Nucleus accumbens (tissue), 56 donors: ENCODE results near the gene NCKAP5.

Source experiments
- DNase-seq, 56 donors: peaks; one replicate each; lab custom pipeline; 2025; lab: John Stamatoyannopoulos, UW

NCKAP5 gene

DNA sequence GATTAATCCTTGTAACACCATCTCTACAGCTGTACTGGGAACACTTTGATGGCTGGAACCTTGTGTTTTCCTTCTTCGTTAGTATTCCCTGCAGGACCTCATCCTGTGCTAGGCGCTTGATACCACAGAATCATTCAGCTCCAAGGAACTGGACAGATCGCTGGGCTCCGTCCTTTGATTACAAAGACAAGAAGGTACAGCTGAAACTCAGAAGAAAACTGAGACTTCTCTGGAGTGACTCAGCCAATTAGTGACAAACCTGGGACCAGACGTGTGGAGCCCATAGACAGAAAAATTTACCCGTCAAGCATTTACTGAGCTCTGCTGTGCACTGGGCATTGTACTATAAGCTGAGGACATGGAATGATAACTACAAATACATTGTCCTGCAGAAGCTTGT, 67.3 kb downstream of the NCKAP5 start:
- DNase-seq, result no peak

DNA sequence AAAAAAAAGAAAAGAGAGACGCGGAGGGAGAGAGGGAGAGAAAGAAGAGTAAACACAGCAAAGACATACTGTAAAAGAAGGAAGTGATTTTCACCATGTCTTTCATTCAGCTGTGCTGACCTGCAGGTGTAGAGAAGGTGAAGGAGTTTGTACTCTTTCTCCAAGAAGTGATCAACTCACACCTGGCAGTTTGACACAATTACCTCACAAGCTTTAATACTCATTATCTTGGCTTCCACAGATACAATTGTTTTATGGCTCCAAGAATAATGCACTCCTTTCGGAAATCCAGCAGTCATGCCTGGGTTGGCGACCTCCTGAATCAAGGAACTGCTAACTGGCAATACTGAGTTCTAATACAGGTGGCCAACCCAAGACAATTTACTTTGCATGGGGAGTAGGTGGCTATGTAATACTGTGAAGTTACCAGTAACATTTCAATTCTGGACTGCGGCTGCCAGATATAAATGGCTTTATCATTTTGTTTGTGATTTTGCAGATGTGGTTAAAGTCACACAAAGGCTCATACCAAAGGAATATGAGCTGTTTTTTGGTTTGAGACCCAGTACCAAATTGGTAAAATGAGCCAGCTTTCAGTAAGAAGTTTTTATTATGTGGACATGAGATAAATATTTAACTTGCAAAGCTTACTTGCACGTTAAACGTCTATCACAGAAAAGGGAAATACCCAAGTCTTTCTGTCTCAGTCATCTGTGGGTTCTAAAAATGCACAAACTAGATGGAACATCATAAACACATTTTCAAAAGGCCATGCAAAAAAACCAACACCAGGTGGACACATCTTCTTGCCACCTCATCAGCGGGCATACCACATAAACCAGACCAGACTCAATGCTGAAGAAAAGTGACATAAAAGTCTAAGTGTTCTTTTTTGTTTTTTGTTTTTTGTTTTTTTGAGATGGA, 69.3 kb downstream of the NCKAP5 start:
- no peak for DNase-seq

DNA sequence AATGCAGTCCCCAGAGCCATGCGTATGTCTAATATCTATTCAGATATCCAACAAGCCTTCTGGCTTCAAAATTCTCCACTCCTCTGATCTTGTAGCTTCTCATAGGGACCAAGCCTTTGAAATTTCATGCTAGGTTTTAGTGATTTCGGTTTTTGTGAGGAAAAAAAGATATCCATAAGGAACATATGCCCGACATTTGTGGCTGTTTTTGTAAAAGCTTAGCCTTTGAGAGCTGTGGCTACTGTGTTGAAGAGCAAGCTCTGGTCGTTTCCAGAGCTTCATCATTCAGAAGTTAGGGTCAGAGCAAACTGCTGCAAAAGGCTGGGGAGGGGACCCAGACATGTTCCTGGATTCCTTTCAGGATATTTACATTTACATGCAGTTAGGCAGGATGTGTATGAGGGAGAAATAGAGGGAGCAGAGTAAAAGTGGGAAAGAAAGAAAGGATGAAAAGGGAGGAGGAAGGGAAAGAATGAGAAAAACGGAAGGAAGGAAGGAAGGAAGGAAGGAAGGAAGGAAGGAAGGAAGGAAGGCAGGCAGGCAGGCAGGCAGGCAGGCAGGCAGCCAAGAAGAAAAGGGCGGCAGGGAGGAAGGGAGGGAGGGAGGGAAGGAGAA, 70.2 kb downstream of the NCKAP5 start:
- no peak for DNase-seq

GRCh38 chr2:133497270-133497893, 70.9 kb downstream of the NCKAP5 start:
- DNase-seq, result peak in 4 of 56 donors; percentile 1 to 43 (median 20)

- no peak for DNase-seq
These were observed 71.6 kb downstream of the NCKAP5 start for GRCh38 chr2:133496501-133497269.

DNA sequence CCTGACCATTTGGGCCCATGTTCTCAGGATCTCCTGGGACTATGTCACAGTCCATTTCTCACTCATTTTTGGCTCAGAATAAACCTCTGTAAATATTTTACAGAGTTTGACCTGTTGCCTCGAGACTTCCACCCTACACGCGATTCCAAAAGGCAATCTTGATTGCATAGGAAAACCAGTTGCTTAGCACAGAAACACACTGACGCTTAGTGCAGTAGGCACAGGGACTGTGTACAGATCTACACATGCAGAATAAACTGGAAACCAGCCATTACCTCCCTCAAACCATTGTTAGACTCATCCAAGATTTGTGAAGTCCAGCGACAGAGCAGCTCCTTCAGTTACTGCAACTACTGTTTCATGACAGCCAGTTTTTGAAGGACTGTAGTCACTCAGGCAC, 73.0 kb downstream of the NCKAP5 start:
- no peak for DNase-seq

GRCh38 chr2:133492719-133493380, 75.4 kb downstream of the NCKAP5 start:
- no peak for DNase-seq

GRCh38 chr2:133490411-133490980, 77.8 kb downstream of the NCKAP5 start:
- DNase-seq, result no peak

GRCh38 chr2:133489641-133490410, 78.4 kb downstream of the NCKAP5 start:
- peak in 2 of 56 donors; percentile 5 to 17 for DNase-seq

DNA sequence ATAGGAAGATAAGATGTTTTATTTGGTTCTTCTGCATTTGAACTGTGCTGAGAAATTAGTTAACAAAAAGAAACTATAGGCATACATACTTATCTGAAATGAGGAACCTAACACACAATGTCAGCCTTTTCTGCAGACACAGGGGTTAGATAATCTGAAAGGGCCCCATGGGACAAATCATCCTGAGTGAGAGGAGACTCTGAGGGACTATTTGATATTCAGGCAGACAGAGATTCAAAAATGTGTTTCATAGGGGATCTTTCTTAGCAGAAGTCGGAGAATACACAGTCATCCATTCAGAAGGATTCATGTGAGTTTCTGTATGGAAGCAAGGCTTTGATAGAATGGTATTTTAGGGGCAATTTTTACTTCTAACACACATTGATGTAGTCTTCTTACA, 79.1 kb downstream of the NCKAP5 start:
- DNase-seq, result no peak

DNA sequence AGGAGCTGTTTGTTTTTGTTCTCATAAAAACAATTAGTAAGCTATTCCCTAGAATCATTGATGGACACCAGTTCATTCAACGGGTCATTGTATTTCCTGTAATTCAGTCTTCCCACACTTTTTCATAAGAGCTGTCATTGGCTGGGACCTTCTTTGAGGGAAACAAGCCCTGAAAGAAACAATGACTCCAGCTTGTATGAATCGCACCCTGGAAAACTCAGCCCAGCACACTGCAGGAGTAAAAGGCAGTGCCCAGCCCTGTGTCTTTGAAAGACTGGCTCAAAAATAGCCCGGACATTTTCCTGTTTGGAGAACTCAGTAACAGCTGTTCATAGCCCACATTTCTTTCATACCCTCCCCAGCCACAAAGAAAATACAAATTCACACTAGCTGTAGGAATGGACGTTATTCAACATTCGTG, 81.5 kb downstream of the NCKAP5 start:
- peak in 28 of 56 donors; percentile 4 to 68 (median 16) for DNase-seq

DNA sequence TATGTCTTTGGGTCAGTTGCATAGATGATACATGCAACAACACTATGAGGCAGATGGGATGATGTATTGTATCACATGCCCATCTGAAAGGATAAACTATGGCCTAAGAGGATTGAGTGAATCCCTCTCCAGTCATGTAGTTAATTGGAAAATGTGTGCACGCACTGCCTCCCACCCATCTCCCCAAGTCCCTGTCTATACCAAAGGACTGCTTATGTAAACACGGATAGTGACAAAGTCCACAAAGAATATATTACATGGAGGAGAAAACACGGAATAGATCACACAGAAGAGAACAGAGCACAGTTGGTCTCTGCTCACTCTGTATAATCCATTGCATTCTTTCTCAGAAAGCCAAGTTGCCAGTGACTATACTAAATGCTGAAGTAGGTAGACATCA, 82.4 kb downstream of the NCKAP5 start:
- no peak for DNase-seq

DNA sequence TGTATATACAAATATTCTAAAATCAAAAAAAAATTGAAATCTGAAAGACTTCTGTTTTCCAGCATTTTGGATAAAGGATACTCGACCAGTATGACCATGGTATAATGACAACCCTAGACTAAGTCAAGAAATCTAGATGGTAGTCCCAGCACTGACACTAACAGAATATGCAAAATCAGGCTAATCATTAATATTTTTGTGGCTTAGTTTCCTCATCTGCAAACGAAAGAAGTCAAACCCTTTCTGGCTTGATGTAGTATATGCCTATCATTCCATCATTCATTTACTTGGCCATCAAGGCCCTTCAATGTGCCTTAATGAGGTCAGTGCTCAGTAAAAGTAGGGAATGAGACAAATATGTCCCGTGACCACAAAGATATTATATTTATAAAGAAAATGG, 83.5 kb downstream of the NCKAP5 start:
- no peak for DNase-seq

- DNase-seq, result no peak
These were observed 84.2 kb downstream of the NCKAP5 start for GRCh38 chr2:133484106-133484505.

DNA sequence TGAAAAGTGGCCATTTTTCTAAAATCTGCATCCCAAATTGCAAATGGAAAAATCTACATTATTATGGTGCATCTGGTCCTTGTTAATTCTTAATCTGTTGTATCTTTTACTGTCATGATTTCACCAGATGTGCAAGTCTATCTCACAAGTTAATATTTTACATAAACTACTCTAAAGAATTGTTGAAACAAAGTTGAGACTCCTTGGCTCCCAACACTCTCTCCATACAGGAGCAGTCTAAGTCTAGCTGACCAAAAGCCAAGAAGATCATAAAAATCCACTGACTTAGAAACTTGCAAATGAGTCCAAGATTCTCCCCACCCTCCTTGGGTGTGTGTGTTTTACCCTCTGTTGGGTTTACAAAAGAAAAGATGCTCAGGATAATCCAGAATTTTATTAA, 85.1 kb downstream of the NCKAP5 start:
- no peak for DNase-seq

GRCh38 chr2:133480707-133481429, 87.4 kb downstream of the NCKAP5 start:
- no peak for DNase-seq

DNA sequence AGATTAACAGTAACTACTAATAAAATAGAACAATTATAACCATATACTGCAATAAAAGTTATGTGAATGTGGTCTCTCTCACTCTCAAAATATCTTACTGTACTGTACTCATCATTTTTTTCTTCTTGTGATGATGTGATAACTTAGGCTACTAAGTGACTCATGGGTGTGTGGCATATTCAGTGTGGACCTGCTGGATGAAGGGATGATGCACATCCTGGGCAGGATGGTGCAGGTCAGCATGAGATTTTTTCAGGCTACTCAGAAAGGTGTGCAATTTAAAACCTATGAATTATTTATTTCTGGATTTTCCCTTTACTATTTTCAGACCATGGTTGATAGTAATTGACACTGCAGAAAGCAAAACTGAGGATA, 90.7 kb downstream of the NCKAP5 start:
- DNase-seq, result no peak

DNA sequence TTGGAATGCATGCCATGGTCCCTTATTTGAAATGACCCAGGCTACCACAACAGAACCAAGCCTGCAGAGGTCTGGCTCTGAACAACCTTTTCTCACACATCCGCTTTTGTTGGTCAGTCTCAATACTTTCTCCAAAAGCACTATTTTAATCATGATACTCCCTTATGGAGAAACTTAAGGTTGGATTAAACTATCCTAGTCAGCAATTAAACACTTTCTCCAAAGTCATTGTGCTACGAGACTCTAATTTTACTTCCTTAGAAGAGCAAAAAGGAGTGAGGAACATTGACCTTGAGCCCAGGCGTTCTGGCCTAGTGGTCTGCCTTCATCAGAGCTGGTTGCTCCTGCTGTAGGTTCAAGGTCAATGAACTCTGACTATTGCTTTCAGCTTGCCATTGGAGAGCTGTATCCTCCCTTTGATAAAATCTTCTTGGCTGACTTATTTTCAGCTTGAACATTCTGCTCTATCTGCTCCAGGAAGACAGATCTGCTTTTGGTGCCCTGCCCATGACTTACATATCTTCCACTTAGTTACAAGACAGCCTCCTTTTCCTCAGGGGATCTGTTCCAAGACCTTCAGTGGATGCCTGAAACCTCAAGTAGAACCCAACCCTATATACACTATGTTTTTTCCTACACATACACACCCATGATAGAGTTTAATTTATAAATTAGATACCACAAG, 91.2 kb downstream of the NCKAP5 start:
- no peak for DNase-seq
